ENCODE measurements around the gene FOXP4.

Gene FOXP4

DNA sequence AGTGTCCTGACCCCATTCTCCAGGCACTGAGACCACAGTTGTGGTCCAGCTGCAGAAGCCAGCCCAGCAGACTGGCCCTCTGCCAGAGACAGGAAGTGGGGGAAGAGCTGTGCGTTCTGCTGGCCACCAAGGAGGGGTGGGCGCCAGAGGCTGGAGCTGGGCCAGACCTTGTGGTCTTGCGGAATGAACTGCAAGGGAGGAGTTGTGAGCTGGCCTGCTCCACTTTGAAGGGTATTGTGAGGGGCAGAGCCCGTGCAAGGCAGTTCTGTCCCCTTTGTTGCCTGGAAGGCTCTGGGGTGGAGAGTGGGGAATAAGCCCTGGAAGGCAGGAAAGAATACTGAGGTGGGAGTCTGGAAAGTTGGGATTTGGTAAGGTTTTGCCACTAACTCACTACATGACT lies 88.5 kb downstream of the FOXP4 start:
- DNase-seq: no peak

DNA sequence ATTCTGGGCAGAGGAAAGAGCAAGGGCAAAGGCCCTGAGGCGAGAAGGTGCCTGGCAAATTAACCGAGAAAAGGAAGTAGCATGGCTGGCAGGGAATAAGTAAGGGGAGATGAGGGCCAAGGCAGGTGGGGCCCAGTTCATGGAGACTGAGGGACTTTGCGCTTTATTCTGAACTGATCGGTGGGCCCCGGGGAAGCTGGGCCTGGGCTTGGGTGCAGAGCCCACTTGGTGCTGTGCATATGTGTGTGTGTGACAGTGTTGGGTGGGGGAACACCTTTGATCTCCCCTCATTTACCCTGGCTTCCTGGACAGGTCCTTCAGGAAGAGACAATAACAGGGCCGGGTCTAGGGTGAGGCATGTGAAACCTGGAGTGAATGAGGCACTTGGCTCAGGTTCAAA lies 89.2 kb downstream of the FOXP4 start:
- DNase-seq: no peak

DNA sequence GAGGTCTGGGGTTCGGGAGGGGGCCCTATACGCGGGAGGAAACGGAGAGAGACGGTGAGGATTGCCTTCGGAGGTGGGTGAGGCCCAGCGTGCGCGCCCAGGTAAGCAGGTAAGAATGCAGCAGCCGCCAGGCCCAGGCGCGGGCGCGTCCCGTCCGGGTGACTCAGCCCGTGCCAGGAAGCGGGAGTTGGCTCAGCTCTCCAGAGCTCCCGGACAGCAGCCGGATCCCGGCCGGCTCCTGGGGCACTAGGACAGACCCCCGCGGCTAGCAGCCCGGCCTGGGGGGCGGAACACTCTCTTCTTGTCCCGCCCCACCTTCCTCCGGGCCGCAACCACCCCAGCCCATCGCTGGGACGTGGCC lies 90.6 kb downstream of the FOXP4 start:
- no peak for DNase-seq

DNA sequence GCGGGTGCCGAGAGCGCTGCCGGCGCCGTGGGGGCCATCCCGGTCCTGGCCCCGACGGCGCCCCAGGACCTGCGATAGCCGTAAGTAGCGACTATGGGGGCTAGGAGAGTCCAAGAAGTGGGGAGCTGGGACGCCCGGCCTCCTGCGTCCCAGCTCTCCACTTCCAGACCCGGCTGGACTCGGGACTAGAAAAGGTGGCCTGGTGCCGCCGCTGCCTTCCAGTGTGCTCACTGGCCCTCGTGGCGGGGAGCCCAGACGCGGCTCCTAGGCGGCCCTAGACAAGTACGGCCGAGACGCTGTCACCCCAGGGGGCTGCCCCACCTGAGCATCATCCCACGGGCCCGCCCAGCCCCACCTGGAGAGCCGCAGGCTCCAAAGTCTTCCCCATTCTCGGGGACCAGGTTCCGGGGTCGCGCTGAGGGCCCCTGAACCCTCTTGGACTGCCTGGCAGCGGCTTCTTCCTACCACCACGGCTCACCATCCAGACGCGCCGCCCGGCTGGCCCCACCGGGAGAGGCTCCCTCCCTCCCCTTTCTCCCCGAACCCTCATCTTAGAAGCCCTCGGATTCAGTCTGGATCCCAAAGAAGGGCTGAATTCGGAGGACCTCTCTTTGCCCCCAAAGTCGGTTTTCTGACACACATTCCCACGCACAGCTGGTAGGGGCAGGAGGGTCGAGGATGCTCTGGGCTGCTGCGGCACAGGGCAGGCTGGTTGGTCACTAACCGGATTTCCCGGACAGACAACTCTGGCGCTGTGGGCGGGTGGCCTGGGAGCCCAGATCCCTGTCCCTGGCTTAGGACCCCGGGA lies 91.2 kb downstream of the FOXP4 start:
- DNase-seq: no peak

DNA sequence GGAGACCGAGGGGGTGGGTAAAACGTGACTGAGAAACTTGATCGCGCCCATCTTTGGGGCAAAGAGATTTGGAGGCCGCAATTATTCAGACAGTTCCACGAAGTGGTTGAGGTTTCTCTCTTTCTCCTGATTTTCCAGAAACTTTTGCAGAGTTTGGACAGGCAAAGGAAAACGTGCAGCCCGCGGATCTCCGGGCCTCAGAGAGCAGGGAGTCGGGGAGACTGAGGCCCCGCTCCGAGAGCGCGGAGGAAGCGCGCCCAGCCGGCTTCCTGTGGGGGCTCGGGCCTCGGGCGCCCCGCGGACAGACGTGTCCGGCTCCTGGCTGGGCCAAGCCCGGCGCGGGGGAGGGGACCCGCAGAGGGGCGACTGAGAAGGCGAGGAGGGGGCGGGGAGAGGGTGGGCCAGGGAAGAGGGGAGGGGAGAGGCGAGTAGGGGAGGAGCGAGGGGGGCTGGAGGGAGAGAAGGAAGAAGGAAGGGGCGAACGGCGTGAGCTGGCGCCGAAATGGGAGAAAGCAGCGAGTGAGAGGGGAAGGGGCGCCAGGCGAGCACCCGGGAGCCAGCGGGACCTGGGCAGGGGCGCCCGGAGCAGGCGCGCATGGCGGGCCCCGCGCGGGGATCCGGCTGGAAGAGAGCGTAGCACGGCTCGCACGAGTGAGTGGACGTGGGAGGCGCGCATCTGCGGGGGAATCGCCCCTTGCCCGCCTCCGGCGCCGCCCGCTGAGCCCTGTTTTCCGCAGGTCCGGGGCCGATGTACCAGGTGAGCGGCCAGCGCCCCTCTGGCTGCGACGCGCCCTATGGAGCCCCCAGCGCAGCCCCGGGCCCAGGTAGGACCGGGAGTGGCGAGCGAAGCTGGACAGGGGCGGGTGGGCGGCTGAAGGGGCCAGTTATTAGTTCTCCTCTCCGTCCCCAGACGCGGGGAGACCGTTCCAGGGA lies 92.1 kb downstream of the FOXP4 start, which contains the start of gene MDFI:
Gene MDFI (plus strand): TSS at position 467 of the 933 bp plus-strand sequence. CDS start 282 bp downstream, at position 749.
- no peak for DNase-seq

DNA sequence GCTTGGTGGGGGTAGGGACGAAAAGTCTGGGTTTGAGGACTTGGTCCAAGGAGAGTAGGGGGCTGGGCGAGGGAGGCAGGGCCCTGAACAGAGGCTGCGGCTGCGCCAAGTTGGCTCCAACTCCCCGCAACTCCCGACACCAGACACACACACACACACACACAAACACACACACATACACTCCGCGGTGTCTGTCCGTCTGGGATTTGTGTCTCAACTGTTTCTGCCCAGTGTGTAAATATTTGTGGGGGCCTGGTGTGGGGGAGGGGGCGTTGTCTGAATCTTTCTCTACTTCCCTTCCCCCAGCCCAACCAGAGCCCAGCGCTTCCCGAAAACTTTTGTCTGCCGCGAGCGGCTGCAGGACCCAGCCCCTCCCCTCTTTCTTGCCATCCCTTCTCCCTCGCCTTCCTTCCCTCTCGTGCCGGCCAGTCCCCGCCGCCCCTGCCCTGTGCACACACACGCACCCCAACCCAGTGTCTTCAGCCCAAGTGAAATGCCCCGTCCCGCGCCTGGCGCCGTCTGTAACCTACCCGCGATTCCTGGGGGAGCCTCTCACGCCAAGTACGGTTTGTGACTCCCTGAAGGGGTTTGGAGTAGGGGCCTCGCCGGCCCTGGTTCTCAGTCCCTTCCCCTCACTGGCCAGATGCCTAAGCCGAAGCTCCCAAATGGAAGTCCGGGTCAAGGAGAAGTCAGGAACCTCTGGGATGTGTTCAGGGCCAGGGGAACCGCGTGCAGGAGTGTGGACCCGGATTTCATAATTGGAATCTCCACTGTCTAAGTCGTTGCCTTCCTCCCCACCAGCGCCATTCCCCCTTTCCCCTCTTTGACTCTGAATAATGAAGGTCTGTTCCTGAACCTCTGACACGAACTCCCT lies 93.0 kb downstream of the FOXP4 start:
- DNase-seq: no peak

DNA sequence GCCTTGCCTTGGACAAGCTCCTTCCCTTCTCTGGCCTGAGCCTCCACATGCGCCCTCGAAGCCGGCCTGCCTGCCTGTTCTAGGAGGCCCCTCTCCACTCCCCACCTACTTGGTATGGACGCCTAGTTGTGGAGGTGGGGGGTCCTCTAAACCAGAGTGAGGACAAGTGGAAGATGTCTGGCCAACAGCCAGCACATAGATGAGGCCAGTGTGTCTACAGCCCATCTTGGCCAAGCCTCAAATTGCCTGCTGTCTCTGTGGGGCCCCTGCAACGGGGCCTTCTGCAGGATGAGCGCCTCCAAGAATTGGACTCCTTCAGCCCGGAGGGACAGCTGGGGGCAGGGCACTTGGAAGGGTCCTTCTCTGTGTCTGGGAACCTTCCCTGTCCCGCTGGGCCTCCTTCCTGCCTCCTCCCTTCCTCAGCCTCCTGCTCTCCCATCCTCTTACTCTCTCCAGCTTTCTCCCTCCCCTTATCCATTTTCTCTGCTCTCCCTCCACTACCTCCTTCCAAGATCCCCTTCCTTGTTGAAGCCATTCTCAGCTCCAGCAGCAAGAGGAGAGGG lies 93.7 kb downstream of the FOXP4 start:
- no peak for DNase-seq

DNA sequence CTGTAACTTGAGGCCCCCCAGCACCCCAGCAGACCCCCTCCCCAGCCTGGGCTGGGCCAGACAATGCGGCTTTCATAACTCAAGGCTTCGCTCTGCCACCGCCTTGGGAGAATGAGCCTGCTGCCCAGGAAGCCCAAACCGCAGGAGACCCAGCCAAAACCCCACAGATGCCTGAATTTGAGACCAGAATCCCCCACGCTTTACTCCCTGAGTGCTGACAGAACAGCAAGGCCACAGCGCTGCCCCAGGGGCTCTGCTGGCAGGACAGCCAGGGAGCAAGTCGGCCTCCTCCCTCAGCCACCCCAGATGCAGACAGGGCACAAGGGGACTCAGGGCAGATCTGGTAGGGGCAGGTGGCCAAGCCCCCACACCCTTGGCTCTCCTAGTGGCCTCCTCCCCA lies 94.2 kb downstream of the FOXP4 start:
- no peak for DNase-seq

DNA sequence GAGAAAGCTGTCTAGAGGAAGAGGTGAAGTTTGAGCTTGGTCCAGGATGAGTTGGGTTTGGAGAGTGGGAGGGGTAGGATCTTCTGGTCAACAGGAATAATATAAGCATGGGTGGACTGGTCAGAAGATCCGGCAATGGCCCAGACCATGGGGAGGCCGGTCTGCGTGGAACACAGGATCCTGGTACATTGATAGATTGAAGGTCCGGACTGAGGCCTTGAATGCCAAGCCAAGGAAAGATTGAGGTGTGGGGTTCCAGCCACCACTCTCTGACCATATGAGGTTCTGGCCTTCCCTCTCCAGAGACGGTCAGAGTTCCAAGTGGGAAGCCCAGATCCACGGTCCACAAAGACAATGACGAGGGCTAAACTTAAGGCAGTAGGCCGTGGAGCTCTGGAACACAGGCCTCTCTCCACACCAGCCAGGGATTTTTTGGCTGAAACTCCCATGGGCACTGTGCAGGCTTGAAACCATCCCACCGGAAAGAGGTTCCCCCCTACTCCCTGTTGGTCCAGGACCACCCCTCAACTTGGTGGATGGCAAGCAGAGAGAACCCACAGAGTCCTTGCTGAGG lies 95.3 kb downstream of the FOXP4 start:
- no peak for DNase-seq

DNA sequence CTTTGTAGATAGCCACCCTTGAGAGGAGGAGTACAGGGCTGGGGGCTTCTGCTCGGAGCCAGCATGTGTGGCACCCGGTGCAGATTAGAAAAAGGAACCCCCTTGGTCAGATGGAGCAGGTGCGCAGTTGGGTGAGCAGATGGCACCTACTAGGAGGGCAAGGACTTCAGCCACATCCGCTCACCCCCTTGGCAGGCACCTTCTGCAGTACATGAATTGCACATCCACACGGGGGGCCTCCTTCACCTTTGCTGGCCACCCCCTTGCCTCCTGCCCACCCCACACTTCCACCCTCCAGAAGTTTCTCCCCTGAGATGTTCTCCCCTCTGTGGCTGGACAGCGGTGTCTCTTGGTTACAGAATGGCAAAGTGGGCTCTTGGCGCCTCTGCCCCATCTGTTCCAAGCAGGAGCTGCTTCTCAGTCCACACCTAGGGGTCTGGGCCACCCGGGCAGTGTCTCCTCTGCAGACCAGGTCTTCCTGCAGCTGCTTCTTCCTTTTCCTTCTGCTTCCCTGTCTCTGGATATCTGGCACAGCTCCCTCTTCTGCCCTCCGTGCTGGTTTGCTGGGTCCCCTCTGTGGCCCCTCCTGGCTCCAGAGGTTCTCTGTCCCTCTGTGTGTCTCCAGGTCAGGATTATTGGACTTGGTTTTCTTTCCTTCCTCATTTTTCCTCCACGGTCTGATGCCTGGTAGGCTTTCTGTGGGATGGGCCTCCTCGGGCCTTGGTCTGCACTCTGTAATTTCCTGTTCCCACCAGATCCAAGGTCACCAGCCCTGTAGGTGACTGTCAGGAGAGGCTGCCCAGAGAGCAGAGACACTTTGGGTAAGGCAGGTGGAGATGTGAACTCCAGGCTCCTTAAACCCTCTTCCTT lies 96.1 kb downstream of the FOXP4 start:
- DNase-seq: no peak

DNA sequence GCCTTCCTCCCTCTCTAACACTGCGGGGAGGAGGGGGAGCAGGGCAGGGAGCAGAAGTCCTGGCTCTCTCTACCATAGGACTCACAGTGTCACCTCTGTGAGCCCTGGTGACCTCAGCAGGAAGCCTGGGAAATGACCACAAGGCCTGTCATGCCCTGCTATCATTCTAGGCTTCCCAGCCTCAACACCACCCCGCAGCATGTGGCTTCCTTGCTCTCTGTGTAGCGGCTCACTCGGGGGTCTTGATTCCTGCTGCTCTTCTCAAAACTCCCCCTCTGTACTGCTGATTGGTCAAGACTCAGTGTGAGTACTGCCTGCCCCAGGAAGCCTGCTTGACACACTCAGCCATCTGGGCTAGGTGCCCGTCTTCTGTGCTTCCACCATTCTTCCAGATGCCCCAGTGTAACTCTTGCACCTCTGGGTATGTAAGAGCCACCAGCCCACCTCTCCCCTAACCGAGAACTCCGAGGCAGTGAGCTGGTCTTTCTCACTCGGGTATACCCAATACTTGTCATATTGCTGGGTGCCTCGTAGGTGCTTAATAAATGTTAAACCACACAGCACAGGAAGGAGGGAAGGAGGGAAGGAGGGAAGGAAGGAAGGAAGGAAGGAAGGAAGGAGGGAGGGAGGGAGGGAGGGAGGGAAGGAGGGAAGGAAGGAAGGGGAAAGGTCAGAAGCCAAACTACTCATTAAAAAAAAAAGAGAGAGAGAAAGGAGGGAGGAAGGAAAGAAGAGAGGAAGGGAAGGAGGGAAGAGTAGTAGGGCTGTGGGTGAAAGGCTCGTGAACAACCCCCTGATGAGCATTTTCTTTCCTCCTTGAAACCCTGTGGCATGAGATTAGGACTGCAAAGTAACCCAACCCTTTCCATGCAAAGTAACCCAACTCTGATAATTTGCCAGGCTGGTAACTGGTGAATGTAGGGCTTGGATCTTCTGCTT lies 97.0 kb downstream of the FOXP4 start:
- no peak for DNase-seq

DNA sequence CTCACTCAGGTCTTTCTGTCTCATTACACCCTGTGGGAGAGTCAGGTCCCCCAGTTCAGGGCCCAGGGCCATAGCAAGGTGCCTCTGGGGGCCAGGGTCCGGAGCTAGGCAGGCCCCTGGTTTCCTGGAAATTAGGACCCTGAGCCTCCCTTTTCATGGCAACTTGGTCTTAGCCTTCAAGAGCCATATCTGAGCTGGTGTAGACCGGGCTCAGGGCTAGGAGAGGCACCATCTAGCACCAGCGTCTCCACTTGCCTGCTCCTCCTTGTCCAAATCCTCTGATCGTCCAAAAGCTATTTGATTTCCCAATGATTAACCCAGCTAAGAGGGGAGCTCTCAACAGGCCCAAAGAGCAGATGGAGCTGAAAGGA lies 97.7 kb downstream of the FOXP4 start:
- DNase-seq: no peak

DNA sequence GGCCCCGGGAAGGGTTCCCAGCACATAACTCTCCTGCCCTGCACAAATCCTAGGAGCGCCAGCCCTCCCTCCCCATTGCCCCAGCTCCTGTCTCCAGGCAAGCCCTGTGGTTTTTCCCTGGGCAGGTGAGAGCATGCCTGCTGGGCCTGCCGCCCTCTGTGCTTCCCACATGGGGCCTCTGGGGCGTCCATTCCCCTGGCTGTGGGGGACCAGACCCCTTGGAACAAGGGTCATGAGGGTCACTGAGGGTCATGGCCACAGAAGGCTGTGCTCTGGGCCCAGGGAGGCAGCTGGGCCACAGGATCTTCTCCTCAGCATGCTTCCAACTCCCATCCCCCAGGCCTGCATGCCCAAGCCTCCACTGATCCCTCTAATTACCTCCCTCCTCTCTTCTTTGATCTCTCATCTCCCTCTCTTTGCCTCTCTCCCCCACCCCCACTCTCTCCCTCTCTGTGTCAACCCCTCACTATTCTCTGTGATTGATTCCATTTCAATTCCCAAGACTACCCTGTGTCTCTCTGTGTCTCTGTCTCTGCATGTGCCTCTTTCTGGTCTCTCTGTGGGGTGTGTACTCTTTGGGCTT lies 98.2 kb downstream of the FOXP4 start:
- DNase-seq: no peak

DNA sequence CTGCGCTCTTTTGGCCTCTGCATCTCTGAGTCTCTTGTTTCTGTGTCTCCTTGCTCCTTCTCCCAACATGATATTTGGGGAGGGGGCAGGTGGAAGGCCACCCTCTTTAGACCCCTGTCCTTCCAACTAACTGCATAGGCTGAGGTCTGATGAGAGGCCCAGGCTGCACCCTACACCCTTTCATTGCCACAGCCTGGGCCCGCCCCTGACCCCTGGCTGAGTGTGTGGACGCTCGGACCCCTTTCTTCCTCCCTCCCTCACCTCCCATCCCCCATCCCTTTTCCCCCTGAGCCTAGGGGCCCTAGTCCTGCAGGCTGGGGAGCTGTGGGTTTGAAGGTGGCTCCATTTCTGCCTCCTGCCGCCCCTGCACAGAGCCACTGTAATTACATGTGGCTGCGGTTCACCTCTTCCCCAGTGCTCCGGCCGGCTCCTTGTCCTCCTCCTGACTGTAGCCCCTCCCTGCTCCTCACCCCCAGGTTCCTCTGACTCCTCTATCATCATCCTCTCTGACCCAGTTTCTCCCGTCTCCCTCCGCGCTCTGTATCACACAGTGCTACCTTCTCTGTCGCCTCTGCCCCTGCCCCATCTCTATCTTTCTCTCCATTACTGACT lies 98.9 kb downstream of the FOXP4 start:
- no peak for DNase-seq

DNA sequence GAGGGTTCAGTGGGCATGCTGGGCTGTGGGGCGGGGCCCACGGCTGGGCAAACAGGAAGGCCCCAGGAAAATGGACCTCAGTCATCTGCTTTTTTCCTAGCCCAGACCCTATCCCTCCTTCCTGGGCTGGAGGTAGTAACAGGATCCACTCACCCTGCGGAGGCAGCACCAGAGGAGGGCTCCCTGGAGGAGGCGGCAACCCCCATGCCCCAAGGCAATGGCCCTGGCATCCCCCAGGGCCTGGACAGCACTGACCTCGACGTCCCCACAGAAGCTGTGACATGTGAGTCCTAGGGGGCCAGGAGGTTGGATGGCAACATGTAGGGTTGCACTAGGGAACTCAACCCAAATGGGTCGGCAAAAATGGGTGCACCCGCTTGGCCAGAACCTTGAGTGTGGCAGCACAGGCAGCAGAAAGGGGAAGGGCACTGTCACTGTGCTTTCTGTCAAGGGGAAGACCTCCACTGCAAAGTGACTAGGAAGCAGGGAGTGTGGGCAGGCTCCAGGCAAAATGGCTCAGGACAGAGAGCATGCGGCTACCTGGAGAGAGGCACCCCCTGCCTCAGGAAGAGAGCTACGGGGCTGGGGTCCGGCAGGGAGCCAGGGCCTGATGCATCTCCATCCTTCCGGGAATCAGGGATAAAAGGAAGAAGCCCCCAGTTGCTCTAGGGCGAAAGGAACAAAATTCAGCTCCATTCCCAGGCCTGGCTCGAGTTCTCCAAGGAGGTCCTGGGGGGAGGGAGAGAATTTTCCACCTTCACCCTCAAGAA lies 100.0 kb downstream of the FOXP4 start:
- no peak for DNase-seq

DNA sequence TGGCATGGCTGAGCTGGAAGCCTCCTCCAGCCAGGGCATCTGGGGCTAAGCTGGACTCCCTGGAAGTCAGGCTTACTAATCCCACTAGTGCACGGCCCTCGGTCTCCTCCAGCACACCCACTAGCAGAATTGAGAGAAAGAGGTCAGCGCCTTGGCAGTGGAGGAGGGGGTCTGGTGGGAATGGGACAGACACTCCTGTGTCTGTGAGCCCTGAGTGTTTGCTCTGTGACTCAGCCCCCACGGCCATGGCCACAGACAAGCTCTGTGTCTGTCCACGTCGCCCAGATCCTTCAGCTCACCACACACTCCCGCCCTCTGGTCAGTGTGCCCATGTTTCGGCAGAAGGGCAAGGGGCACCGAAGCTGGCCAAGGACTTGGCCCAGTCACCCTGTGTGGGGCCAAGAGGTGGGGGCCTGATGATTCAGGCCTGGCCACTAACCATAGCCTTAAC lies 100.9 kb downstream of the FOXP4 start:
- DNase-seq: no peak

DNA sequence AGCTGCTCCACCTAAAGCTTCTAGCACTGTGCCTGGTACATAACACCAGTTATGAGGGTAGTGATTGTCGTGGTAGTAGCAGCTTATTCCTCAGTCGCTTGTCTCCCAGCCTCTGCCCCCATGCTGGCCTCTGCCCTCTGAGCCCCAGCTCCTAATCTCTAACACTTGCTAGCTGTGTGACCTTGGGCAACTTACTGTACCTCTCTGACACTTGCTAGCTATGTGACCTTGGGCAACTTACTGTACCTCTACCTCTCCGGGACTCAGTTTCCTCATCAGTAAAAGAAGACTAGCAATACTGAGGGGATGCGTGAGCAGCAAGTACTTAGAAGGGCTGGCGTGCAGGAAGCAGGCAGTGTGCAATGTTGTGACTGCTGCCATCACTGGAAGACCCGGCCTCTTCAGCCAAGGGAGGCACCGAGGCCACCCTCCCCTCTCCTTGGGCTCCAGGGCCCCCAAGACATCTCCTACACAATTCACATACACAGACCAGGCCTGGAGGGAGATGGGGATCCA lies 101.9 kb downstream of the FOXP4 start:
- no peak for DNase-seq

DNA sequence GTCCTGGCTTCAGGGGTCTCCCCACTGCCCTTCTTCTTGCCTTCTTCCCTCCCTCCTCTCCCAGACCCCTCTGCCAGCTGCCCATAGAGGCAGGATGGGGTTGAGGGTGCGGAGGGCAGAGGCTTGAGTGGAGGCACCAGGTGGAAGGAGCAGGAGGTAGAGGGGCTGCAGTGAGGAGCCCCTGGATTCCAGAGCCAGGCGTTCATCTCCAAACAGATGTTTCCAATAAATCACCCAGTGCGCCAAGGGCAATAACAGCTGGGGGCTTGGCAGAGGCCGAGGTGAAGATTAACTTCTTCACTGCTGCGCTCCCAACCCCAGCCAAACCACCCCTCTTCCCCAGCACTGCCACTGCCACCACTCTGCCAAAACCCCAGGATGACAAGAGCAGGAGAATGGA lies 102.7 kb downstream of the FOXP4 start:
- DNase-seq: no peak

Measured in CD4-positive, alpha-beta T cell treated with Interferon gamma for 1 hour (primary cell).